Keratinocyte (primary cell): ENCODE data around the gene AP3M1. TPM values are rescaled to one million over a fixed set of nuclear protein-coding genes. Genes with fewer than 3 reads are reported as not detected.

Source experiments
- DNase-seq: peaks from one replicate; pipeline ENCODE4 v3.0.0-alpha.2; 2011; ENCODE audit warnings: low read depth, missing footprints, low spot score
- FAIRE-seq: peaks from 2 replicates; lab custom pipeline; 2011; peaks lifted over from hg19 to GRCh38; lab: Jason Lieb, UNC
- H2AFZ ChIP-seq: 2 replicates; pipeline ENCODE4 v1.6.0; 2012; ENCODE audit warnings: low read length, control low read depth, inconsistent platforms; ENCODE audit not compliant: control insufficient read depth
- H3K27ac ChIP-seq: 2 replicates; pipeline ENCODE4 v1.5.1; 2011; ENCODE audit warnings: low read length; ENCODE audit not compliant: control insufficient read depth, insufficient read depth
- H3K27me3 ChIP-seq: 3 replicates; pipeline ENCODE4 v1.6.0; 2011; ENCODE audit warnings: low read length; ENCODE audit not compliant: control insufficient read depth, insufficient read depth; ENCODE audit errors: extremely low read depth
- H3K36me3 ChIP-seq, 2 experiments: 2 replicates in 1 of 2; 3 replicates in 1 of 2; pipeline ENCODE4 v1.5.1; 2011; ENCODE audit warnings: low read length in 2 of 2, mild to moderate bottlenecking in 1 of 2; ENCODE audit not compliant: control insufficient read depth in 2 of 2, insufficient read depth in 2 of 2; ENCODE audit errors: extremely low read depth in 1 of 2
- H3K4me1 ChIP-seq: 3 replicates; pipeline ENCODE4 v1.5.1; 2011; ENCODE audit warnings: low read length; ENCODE audit not compliant: control insufficient read depth, insufficient read depth; ENCODE audit errors: extremely low read depth
- H3K4me2 ChIP-seq: 3 replicates; pipeline ENCODE4 v1.6.0; 2011; ENCODE audit warnings: low read depth, low read length; ENCODE audit not compliant: control insufficient read depth, insufficient read depth; ENCODE audit errors: extremely low read depth
- H3K4me3 ChIP-seq, 3 experiments: fragments of 200-600 bp in 1 of 3; sonication (generic) in 1 of 3; 2 replicates in 2 of 3; 3 replicates in 1 of 3; pipeline ENCODE4 v1.5.1; 2011 to 2016; ENCODE audit warnings: low read length in 3 of 3, mild to moderate bottlenecking in 3 of 3, control low read depth in 2 of 3, inconsistent platforms in 1 of 3, low read depth in 1 of 3, mixed read lengths in 1 of 3, mixed run types in 1 of 3, moderate library complexity in 1 of 3; ENCODE audit not compliant: control insufficient read depth in 2 of 3, insufficient read depth in 2 of 3; ENCODE audit errors: extremely low read depth in 1 of 3
- H3K79me2 ChIP-seq: 2 replicates; pipeline ENCODE4 v1.6.0; 2012; ENCODE audit warnings: low read length; ENCODE audit not compliant: control insufficient read depth, insufficient read depth
- H3K9ac ChIP-seq: 3 replicates; pipeline ENCODE4 v1.6.0; 2011; ENCODE audit warnings: low read length; ENCODE audit not compliant: control insufficient read depth, insufficient read depth; ENCODE audit errors: extremely low read depth
- H3K9me1 ChIP-seq: 3 replicates; pipeline ENCODE4 v1.6.0; 2011; ENCODE audit warnings: low read length; ENCODE audit not compliant: control insufficient read depth, insufficient read depth; ENCODE audit errors: extremely low read depth
- H3K9me3 ChIP-seq: 2 replicates; pipeline ENCODE4 v1.5.1; 2012; ENCODE audit warnings: low read depth, low read length; ENCODE audit not compliant: control insufficient read depth
- H4K20me1 ChIP-seq: 3 replicates; pipeline ENCODE4 v1.6.0; 2011; ENCODE audit warnings: low read length; ENCODE audit not compliant: control insufficient read depth, insufficient read depth; ENCODE audit errors: extremely low read depth
- EZH2 ChIP-seq: IDR thresholded peaks from one replicate; pipeline ENCODE4 v1.6.1; 2012; ENCODE audit warnings: inconsistent platforms, mild to moderate bottlenecking, low read length, moderate library complexity
- dilution Hi-C: fragments of 300-500 bp; cut with MboI; formaldehyde crosslinking; loops from one replicate; pipeline ENCODE4 v1.7.0; 2020; ENCODE audit warnings: low sequenced_read_pairs; ENCODE audit not compliant: extremely low pct_ligation_motif_present
- polyA plus RNA-seq, 5 experiments: library from polyadenylated mRNA; depleted of rRNA in 3 of 5; stranded (reverse) in 3 of 5; stranded (forward) in 1 of 5; unstranded in 1 of 5; fragments of >200 nt; gene quantifications; 1 replicate in 1 of 5; 2 replicates in 3 of 5; 3 replicates in 1 of 5; pipeline versions ENCODE4 v1.2.1 to v1.2.3, GENCODE V29; 2011 to 2012; ENCODE audit warnings: missing spikeins in 2 of 5, low read depth in 1 of 5, low replicate concordance in 1 of 5
- TF ChIP-seq, protein P1 (sequence below), 3 experiments: IDR thresholded peaks in 1 of 3; conservative IDR thresholded peaks in 1 of 3; optimal IDR thresholded peaks in 1 of 3; 2 replicates in 2 of 3; 3 replicates in 1 of 3; pipeline versions ENCODE3 to v1.5.1; 2011; ENCODE audit warnings: low read length in 3 of 3, mild to moderate bottlenecking in 3 of 3, moderate library complexity in 2 of 3, control low read depth in 1 of 3, inconsistent platforms in 1 of 3; ENCODE audit not compliant: insufficient read depth in 2 of 3; ENCODE audit errors: extremely low read depth in 1 of 3

AP3M1 gene
- polyA plus RNA-seq, 1 donor (not counting 4 experiments of a cell fraction or from before 2014, with no cell fraction given) = 53.5 TPM

GRCh38 chr10:74081941-74082718 is 68.5 kb downstream of the AP3M1 start:
- H3K4me1 ChIP-seq = peaks cover 21% of the 10 kb centered on the region
- H3K4me2 ChIP-seq = no peak overlapping the region
- H3K9me1 ChIP-seq = no peaks in the 10 kb centered on the region
- H3K9me3 ChIP-seq = no peaks in the 10 kb centered on the region
- H2AFZ ChIP-seq = no peak overlapping the region
- H3K79me2 ChIP-seq = peaks cover 6% of the 10 kb centered on the region
- H3K9ac ChIP-seq = no peak overlapping the region
- dilution Hi-C loops = no loop called here
- no peak for DNase-seq
- TF ChIP-seq, protein P1, sequence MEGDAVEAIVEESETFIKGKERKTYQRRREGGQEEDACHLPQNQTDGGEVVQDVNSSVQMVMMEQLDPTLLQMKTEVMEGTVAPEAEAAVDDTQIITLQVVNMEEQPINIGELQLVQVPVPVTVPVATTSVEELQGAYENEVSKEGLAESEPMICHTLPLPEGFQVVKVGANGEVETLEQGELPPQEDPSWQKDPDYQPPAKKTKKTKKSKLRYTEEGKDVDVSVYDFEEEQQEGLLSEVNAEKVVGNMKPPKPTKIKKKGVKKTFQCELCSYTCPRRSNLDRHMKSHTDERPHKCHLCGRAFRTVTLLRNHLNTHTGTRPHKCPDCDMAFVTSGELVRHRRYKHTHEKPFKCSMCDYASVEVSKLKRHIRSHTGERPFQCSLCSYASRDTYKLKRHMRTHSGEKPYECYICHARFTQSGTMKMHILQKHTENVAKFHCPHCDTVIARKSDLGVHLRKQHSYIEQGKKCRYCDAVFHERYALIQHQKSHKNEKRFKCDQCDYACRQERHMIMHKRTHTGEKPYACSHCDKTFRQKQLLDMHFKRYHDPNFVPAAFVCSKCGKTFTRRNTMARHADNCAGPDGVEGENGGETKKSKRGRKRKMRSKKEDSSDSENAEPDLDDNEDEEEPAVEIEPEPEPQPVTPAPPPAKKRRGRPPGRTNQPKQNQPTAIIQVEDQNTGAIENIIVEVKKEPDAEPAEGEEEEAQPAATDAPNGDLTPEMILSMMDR (optimal IDR thresholded peaks at IDR 0.05 in 1 of 3, IDR thresholded peaks at IDR 0.05 in 1 of 3, conservative IDR thresholded peaks at IDR 0.05 in 1 of 3; ENCODE audit: extremely low read depth in 1 of 3, insufficient read depth in 2 of 3, low read length in 3 of 3) = no peak
- no peak for TF ChIP-seq EZH2
- no peak overlapping the region for H3K4me3 ChIP-seq
- no peaks in the 10 kb centered on the region for H4K20me1 ChIP-seq
- H3K27ac ChIP-seq = no peak overlapping the region
- FAIRE-seq = no peak
- H3K27me3 ChIP-seq = no peaks in the 10 kb centered on the region
- H3K36me3 ChIP-seq = peaks cover 4 to 11% of the 10 kb centered on the region in 2 experiments

GRCh38 chr10:74081192-74081803 is 69.3 kb downstream of the AP3M1 start:
- Histone ChIP-seq H2AFZ (no peak overlapping the region), H3K27me3 (no peaks in the 10 kb centered on the region), H3K36me3 (peaks cover 4 to 13% of the 10 kb centered on the region in 2 experiments), H3K9me1 (no peaks in the 10 kb centered on the region), H4K20me1 (no peaks in the 10 kb centered on the region), H3K4me2 (no peak overlapping the region), H3K9ac (no peak overlapping the region), H3K4me1 (peaks cover 21% of the 10 kb centered on the region), H3K4me3 (no peak overlapping the region), H3K79me2 (peaks cover 6% of the 10 kb centered on the region), H3K27ac (no peak overlapping the region), H3K9me3 (no peaks in the 10 kb centered on the region)
- dilution Hi-C loops = no loop called here
- TF ChIP-seq, protein P1 (optimal IDR thresholded peaks at IDR 0.05 in 1 of 3, IDR thresholded peaks at IDR 0.05 in 1 of 3, conservative IDR thresholded peaks at IDR 0.05 in 1 of 3; ENCODE audit: extremely low read depth in 1 of 3, insufficient read depth in 2 of 3, low read length in 3 of 3) = peak; percentile 64 to 78 (median 66)
- no peak for TF ChIP-seq EZH2
- DNase-seq (no peak), FAIRE-seq (peak; percentile 81)
